Measurements from ENCODE around the gene APH1B.

- TF ChIP-seq, protein P1, sequence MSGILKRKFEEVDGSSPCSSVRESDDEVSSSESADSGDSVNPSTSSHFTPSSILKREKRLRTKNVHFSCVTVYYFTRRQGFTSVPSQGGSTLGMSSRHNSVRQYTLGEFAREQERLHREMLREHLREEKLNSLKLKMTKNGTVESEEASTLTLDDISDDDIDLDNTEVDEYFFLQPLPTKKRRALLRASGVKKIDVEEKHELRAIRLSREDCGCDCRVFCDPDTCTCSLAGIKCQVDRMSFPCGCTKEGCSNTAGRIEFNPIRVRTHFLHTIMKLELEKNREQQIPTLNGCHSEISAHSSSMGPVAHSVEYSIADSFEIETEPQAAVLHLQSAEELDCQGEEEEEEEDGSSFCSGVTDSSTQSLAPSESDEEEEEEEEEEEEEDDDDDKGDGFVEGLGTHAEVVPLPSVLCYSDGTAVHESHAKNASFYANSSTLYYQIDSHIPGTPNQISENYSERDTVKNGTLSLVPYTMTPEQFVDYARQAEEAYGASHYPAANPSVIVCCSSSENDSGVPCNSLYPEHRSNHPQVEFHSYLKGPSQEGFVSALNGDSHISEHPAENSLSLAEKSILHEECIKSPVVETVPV (CRISPR knock-in tag; IDR thresholded peaks at IDR 0.05) = no peak
- no peak for TF ChIP-seq SNAI2 (CRISPR knock-in tag; IDR thresholded peaks at IDR 0.05)
- TF ChIP-seq, protein P2, sequence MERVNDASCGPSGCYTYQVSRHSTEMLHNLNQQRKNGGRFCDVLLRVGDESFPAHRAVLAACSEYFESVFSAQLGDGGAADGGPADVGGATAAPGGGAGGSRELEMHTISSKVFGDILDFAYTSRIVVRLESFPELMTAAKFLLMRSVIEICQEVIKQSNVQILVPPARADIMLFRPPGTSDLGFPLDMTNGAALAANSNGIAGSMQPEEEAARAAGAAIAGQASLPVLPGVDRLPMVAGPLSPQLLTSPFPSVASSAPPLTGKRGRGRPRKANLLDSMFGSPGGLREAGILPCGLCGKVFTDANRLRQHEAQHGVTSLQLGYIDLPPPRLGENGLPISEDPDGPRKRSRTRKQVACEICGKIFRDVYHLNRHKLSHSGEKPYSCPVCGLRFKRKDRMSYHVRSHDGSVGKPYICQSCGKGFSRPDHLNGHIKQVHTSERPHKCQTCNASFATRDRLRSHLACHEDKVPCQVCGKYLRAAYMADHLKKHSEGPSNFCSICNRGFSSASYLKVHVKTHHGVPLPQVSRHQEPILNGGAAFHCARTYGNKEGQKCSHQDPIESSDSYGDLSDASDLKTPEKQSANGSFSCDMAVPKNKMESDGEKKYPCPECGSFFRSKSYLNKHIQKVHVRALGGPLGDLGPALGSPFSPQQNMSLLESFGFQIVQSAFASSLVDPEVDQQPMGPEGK (CRISPR knock-in tag; IDR thresholded peaks at IDR 0.05; ENCODE audit: borderline replicate concordance) = no peak
- no peak for TF ChIP-seq PPARA (CRISPR knock-in tag; IDR thresholded peaks at IDR 0.05; ENCODE audit: borderline replicate concordance)
- no peak for TF ChIP-seq ZFP3 (CRISPR knock-in tag; IDR thresholded peaks at IDR 0.05)
- no peak for TF ChIP-seq GLIS3 (CRISPR knock-in tag; IDR thresholded peaks at IDR 0.05)
- TF ChIP-seq POU6F1 (CRISPR knock-in tag; IDR thresholded peaks at IDR 0.05; ENCODE audit: borderline replicate concordance, low read depth) = no peak
- no peak for TF ChIP-seq ARNTL (CRISPR knock-in tag; IDR thresholded peaks at IDR 0.05; ENCODE audit: borderline replicate concordance, low read depth)
- no peak for TF ChIP-seq RARB (CRISPR knock-in tag; IDR thresholded peaks at IDR 0.05)
- TF ChIP-seq ESRRG (CRISPR knock-in tag; IDR thresholded peaks at IDR 0.05) = no peak
- no peak for TF ChIP-seq TOX (CRISPR knock-in tag; IDR thresholded peaks at IDR 0.05; ENCODE audit: borderline replicate concordance)
Measured at GRCh38 chr15:63274427-63274826, 3.0 kb upstream of the APH1B start.
